Measurements from ENCODE around the gene SRRM3. TPM values are rescaled to one million over a fixed set of nuclear protein-coding genes. Genes with fewer than 3 reads are reported as not detected.
A peak's percentile ranks its signal among the peaks of the same experiment; 100 is the strongest.

SRRM3 gene
- total RNA-seq, 1 donor from 2014 or later: 1.7 TPM

DNA sequence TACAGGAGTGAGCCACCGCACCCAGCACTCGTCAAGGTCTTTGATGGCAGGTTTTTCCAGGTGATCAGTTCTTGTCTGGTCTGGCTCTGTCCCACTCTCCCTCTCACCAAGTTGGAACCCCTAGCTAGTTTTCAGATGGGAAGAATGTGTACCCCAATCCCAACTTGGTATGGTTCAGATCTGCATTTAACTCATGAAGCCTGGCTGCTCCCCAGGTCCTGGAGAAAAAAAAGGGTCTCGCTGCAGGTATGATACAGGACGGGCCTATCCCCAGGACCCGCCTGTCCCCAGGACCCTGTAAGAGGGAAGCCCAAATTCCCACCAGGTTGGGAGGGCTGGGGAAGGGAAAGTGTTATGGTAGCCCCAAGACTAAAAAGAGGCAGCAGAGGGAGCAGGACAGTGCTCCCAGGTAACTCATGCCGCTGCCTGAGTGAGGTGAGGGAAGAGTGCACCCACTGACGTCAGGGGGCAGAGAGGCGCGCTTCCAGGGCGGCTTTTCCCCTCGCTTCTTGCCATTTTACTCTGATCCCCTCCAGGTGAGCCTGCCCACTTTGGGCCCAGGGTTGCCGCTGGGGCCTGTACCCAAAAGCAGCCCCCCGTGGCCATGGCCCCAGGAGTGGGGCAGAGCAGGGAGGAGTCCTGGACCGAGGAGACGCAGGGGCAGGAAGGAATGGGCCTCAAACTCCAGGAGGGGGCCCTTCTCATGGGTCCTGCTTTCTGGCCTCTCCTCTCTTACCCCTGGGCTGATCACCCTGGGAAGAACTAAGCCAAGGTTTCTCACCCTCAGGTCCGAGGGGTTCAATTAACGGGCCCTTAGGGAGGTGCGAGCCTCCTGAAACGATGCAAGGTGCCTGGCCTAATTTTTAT lies 36.4 kb upstream of the SRRM3 start:
- FAIRE-seq (no peak), DNase-seq (ENCODE audit: low read depth) (no peak)
- Mint-ChIP-seq H3K4me3 (ENCODE audit: unreplicated experiment) (no peak overlapping the region), H3K27ac (ENCODE audit: unreplicated experiment) (no peak overlapping the region), H3K4me1 (ENCODE audit: low read depth, unreplicated experiment) (peaks cover 7% of the 10 kb centered on the region), H3K9me3 (ENCODE audit: unreplicated experiment) (no peaks in the 10 kb centered on the region), H3K27me3 (ENCODE audit: low read depth, unreplicated experiment) (no peaks in the 10 kb centered on the region), H3K36me3 (ENCODE audit: low read depth, unreplicated experiment) (no peaks in the 10 kb centered on the region)
- H4K20me1 ChIP-seq (ENCODE audit: insufficient read depth, low read length): no peaks in the 10 kb centered on the region
- H3K36me3 ChIP-seq (ENCODE audit: insufficient read depth, low read length): no peaks in the 10 kb centered on the region
- no peaks in the 10 kb centered on the region for H3K9me3 ChIP-seq (ENCODE audit: insufficient read depth, low read depth, low read length)
- H3K4me2 ChIP-seq (ENCODE audit: low read length): no peak overlapping the region
- TF ChIP-seq, protein P1, sequence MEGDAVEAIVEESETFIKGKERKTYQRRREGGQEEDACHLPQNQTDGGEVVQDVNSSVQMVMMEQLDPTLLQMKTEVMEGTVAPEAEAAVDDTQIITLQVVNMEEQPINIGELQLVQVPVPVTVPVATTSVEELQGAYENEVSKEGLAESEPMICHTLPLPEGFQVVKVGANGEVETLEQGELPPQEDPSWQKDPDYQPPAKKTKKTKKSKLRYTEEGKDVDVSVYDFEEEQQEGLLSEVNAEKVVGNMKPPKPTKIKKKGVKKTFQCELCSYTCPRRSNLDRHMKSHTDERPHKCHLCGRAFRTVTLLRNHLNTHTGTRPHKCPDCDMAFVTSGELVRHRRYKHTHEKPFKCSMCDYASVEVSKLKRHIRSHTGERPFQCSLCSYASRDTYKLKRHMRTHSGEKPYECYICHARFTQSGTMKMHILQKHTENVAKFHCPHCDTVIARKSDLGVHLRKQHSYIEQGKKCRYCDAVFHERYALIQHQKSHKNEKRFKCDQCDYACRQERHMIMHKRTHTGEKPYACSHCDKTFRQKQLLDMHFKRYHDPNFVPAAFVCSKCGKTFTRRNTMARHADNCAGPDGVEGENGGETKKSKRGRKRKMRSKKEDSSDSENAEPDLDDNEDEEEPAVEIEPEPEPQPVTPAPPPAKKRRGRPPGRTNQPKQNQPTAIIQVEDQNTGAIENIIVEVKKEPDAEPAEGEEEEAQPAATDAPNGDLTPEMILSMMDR (IDR thresholded peaks at IDR 0.05; ENCODE audit: insufficient read depth, low read depth, low read length): no peak
- no peak for TF ChIP-seq EZH2 (IDR thresholded peaks at IDR 0.05; ENCODE audit: insufficient read depth, low read length)
- H3K4me1 ChIP-seq (ENCODE audit: insufficient read depth, low read length): no peaks in the 10 kb centered on the region
- no peak overlapping the region for H3K9ac ChIP-seq (ENCODE audit: low read length)
- no peak overlapping the region for H3K27ac ChIP-seq (ENCODE audit: low read depth, low read length)
- H3K4me3 ChIP-seq (ENCODE audit: insufficient read depth, low read depth, low read length): no peak overlapping the region
- H3K27me3 ChIP-seq (ENCODE audit: insufficient read depth, low read length): no peaks in the 10 kb centered on the region
- H2AFZ ChIP-seq (ENCODE audit: low read depth, low read length): no peak overlapping the region
- H3K79me2 ChIP-seq (ENCODE audit: insufficient read depth, low read length): no peaks in the 10 kb centered on the region

DNA sequence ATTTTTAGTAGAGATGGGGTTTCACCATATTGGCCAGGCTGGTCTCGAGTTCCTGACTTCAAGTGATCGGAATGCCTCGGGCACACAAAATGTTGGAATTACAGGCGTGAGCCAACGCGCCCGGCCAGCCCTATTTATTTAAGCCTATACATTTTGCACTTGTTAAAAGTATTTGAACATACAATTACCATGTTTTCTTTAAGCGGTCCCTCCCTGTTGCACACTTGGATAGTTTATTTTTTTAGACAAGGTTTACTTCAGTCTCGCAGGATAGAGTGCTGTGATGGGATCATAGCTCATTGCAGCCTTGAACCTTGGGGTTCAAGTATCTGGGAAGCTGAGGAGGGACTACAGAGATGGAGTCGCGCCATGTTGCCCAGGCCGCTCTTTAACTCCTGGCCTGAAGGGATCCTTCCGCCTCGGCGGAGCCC lies 35.7 kb upstream of the SRRM3 start:
- Histone ChIP-seq H2AFZ (ENCODE audit: low read depth, low read length) (peak overlapping the region; percentile 99), H3K27me3 (ENCODE audit: insufficient read depth, low read length) (no peaks in the 10 kb centered on the region), H3K9me3 (ENCODE audit: insufficient read depth, low read depth, low read length) (no peaks in the 10 kb centered on the region), H3K4me1 (ENCODE audit: insufficient read depth, low read length) (no peaks in the 10 kb centered on the region), H3K36me3 (ENCODE audit: insufficient read depth, low read length) (no peaks in the 10 kb centered on the region), H3K79me2 (ENCODE audit: insufficient read depth, low read length) (no peaks in the 10 kb centered on the region), H4K20me1 (ENCODE audit: insufficient read depth, low read length) (no peaks in the 10 kb centered on the region), H3K4me2 (ENCODE audit: low read length) (peak overlapping the region; percentile 98), H3K4me3 (ENCODE audit: insufficient read depth, low read depth, low read length) (peak overlapping the region; percentile 75), H3K27ac (ENCODE audit: low read depth, low read length) (peak overlapping the region; percentile 31), H3K9ac (ENCODE audit: low read length) (no peak overlapping the region)
- H3K4me3 Mint-ChIP-seq (ENCODE audit: unreplicated experiment): peak overlapping the region; percentile 78
- TF ChIP-seq, protein P1 (IDR thresholded peaks at IDR 0.05; ENCODE audit: insufficient read depth, low read depth, low read length): no peak
- no peak for TF ChIP-seq EZH2 (IDR thresholded peaks at IDR 0.05; ENCODE audit: insufficient read depth, low read length)
- H3K27me3 Mint-ChIP-seq (ENCODE audit: low read depth, unreplicated experiment): no peaks in the 10 kb centered on the region
- peak overlapping the region; percentile 63 for H3K27ac Mint-ChIP-seq (ENCODE audit: unreplicated experiment)
- H3K4me1 Mint-ChIP-seq (ENCODE audit: low read depth, unreplicated experiment): peaks cover 7% of the 10 kb centered on the region
- no peaks in the 10 kb centered on the region for H3K9me3 Mint-ChIP-seq (ENCODE audit: unreplicated experiment)
- FAIRE-seq (no peak), DNase-seq (ENCODE audit: low read depth) (no peak)
- H3K36me3 Mint-ChIP-seq (ENCODE audit: low read depth, unreplicated experiment): no peaks in the 10 kb centered on the region
